ENCODE data around the gene ZNF564.
"Not testable (repeated sequence)": the region's sequence is repeated elsewhere in the genome, so short reads cannot be mapped to it uniquely, and the experiment has no call there.

ZNF564 gene

DNA sequence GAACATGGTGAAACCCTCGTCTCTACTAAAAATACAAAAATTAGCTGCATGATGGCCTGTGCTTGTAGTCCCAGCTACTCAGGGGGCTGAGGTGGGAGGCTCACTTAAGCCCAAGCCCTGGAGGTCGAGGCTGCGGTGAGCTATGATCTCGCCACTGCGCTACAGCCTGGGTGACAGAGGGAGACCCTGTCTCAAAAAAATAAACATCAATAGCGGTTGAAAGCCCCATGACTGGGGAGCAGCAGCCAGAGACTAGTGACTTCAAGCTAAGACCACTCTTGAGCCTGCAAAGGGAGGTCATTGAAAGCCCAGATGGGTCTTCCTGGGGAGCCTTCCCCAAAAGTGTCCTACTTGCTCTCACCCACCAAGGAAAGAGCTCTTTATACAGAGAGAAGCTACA, 54.8 kb downstream of the ZNF564 start:
- no peak for DNase-seq (ENCODE audit: low spot score)

DNA sequence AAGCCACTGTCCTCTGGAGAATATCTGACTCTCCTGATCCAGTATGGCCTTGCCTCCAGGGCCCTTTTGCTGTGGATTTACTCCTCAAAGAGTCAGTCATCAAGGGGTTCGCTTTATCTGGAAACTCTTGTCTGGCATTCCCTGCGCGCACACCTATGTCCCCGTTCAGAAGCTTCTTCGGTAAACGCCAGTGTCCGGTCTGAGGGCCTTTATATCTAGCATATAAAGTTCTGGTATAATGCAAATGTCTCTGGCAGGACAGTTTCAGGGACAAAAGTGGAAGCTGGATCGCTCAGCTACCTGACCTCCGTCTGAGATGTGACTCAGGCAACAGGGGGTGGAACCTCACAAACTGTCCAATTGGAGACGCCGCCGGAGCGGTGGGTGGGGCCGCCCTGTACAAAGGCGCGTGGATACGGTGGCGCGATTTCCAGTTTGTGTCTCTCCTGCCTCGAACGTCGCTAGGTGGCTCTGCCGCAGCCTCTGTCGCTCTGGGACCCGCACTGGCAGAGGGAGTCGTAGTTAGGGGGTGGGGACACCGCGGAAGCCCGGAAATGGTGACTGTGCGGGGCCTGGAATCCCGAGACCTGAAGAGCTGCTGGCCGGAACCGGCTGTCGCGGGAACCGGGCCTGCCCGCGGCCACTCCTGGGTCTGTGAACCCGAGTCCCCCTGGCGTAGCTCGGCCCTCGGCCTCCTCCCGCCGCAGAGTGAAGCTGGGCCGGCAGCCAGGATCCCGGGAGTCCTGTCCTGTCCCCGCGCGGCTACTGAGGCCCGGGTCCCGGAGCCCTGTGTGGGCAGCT, 56.1 kb downstream of the ZNF564 start:
- peak; percentile 95 for DNase-seq (ENCODE audit: low spot score)

DNA sequence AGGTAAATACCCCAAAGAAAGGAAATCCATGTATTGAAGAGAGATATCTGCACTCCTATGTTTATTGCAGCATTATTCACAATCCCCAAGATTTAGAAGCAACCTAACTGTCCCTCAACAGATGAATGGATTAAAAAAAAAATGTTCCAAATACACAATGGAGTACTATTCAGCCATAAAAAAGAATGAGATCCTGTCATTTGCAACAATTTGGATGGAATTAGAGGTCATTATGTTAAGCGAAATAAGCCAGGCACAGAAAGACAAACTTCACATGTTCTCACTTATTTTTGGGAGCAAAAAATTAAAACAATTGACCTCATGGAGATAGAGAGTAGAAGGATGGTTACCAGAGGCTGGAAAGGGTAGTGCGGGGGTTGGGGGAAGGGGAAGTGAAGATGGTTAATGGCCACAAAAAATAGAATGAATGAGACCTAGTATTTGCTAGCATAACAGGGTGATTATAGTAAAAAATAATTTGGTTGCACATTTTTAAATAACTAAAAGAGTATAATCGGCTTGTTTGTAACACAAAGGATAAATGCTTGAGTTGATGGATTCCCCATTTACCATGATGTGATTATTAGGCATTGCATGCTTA, 56.9 kb downstream of the ZNF564 start:
- DNase-seq (ENCODE audit: low spot score), result no peak

DNA sequence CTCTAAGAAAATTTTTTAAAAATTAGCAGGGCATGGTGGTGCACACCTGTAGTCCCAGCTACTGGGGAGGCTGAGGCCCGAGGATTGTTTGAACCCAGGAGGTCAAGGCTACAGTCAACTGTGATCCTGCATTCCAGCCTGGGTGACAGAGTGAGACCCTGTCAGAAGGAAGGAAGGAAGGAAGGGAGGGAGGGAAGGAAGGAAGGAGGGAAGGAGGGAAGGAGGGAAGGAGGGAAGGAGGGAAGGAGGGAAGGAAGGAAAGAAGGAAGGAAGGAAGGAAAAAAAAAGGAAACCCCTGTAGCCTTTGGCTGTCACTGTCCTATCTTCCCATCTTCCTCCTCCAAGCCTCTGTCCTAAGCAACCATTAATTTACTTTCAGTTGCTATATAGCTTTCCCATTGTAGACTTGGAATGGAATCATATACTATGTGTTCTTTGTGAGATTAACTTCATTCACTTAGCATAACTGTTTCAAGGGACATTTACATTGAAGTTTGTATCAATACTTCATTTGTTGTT, 65.0 kb downstream of the ZNF564 start:
- DNase-seq (ENCODE audit: low spot score), result not testable (repeated sequence)

DNA sequence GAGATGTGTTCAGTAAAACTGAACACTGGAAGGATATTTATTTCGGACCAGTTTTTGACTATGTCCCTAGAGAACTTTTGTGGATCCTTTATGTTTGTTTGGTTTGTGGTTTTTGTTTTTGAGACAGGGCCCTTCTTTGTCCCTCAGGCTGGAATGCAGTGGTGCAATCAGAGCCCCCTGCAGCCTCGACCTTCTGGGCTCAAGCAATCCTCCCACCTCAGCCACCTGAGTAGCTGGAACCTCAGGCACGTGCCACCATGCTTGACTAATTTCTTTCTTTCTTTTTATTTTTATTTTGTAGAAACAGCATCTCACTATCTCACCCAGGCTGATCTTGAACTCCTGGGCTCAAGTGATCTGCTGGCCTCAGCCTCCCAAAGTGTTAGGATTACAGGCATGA, 65.7 kb downstream of the ZNF564 start:
- no peak for DNase-seq (ENCODE audit: low spot score)

DNA sequence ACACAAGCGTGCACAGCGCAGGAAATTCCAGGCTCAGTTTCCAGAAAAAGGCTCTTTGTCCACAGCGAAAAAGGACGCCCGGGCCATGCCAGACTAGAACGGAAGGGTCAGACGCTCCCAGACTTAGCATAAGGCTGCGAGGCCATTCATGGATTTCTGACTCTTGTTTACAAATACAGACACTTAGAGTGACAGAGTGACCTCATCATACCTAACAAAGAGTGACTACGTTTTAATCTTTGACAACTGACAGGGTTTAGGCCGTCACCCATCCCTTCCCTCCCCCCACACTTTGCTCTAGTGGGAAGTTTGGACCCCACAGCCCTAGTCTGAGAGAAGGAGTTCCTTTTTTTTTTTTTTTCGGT, 66.2 kb downstream of the ZNF564 start:
- peak; percentile 52 for DNase-seq (ENCODE audit: low spot score)

DNA sequence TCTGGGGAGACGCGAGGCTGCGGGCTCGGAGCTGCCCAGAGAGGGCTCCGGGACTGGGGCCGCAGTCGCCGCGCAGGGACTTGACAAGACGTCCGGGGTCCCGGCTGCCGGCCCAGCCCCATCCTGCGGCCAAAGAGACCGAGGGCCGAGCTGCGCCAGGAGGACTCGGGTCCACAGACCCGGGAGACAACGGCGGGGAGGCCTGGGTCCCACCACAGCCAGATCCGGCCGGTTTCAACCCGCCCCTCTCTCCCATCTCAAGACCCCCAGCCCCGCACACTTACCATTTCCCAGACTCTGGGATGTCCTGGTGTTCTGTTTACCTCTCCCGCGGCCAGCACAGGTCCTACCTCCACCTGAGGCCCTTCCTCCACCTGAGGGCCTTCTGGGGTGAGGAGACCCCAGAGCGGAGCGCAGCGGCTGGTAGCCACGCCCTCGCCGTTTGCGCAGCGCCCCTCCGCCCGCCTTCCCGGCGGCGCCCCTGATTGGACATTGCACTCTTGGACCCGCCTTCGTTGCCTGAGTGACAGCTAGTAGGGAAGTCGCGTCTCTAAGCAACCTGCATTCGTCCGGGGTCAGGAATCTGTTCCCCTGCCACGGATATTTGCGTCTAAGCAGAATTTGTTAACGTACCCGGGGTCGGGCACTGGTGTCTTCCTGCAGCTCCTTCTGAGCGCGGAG, 66.8 kb downstream of the ZNF564 start, which contains the start of gene ZNF709:
TSS of gene ZNF709 (minus strand) at position 446 of the 681 bp plus-strand sequence. CDS start at position 287, 159 bp downstream.
- DNase-seq (ENCODE audit: low spot score), result peak; percentile 86

DNA sequence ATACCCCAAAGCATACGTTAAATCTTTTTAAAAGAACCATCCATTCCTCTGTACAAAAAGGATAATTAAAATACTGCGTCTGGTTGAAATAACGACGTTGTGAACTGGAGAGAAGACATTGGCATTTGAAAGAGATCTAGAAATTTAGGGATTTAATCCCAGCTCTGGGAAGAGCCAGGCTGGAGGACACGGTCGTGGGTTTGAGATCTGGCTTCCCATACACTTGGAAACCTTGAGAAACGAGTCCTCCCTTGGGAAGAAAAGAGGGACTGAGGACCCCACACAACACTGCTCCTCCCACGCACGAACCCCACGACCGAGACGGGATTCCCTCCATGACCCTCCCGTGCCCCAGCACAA, 67.3 kb downstream of the ZNF564 start:
- no peak for DNase-seq (ENCODE audit: low spot score)

DNA sequence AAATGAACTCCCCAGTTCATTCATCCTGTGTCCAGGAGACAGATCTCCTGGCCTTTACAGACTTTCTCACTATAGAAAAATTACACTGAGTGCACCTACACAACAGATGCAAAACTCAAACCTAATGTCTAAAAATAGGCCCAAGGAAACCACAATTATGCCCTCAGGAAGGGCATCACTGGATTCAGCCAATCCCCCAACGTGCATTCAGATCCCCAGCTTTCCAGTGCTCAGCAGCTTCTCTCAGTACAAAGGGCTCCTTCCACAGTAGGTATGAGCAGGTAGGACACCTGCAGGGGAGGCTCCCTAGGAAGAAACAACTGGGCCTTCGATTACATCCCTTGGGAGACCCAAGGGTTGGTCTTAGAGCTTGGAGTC, 68.8 kb downstream of the ZNF564 start:
- no peak for DNase-seq (ENCODE audit: low spot score)

DNA sequence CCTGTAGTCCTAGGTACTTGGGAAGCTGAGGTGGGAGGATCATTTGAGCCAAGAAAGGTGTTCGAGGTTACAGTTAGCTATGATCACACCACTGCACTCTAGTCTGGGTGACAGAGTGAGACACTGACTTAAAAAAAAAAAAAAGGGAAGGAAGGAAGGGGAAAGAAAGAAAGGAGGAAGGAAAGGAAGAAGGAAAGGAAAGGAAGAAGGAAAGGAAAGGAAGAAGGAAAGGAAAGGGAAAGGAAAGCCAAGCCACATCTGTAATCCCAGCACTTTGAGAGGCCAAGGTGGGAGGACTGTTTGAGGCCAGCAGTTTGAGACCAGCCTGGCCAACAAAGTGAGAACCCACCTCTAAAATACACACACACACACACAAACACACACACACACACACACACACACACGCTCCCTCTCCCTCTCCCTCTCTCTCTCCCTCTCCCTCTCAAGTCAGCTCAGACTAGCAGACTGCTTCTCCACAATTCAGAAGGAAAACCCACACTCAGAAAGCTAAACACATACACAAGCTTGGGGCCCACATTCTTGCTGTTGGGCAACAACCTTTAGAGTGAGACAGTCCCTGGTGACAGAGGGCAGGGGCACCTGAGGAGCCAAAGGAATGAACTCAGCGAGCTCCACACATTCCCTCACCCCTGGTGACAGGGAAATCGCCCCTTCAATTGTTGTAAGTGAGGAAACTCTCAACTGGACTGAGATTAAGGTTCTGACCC, 69.3 kb downstream of the ZNF564 start:
- no peak for DNase-seq (ENCODE audit: low spot score)

DNA sequence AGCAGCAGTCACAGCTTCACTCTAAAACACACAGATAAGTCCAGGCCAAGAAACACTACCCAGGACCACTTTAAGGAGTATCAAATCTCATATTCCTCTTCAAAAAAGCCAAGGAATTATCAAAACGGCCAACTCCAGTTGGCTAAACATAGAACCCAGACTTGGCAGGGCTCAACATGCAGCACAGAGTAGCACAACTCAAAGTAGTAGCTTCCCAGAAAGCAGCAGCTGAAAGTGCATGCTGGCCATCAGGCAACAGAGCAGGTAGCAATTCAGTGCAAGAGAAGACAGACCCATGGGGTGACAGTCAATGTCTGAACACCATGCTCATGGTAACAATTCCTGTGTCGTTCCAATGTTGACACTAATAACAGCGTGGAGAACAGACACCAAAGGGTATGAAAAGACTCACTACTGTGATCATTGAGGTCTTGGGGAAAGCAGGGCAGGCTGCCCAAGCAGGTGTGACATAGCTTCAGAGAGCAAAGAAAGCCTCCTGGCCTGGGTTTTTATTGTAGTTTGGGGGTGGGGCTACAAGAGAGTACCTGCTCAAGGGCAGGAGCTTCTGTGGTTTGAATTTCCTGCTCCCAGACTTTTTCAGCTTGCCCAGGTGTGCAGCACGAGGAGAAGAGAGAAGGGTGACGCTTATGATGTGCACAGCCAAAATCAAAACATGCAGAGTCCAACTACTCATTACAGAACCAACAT, 72.9 kb downstream of the ZNF564 start:
- DNase-seq (ENCODE audit: low spot score), result no peak

Data from RKO (cell line).